T-helper 1 cell (primary cell): ENCODE results near the gene CCDC171.
"Not testable (repeated sequence)": the region's sequence is repeated elsewhere in the genome, so short reads cannot be mapped to it uniquely, and the experiment has no call there.

ENCODE experiments used
- DNase-seq, 5 donors: peaks; one replicate each; pipeline ENCODE4 v3.0.0-alpha.2; 2012 to 2020
- total RNA-seq, 4 donors: gene quantifications; one replicate each; lab custom pipeline; 2026; lab: John Stamatoyannopoulos, UW

The CCDC171 gene
- 2.8 to 4.6 (median 3.6) reads per million in 4 donors for total RNA-seq

GRCh38 chr9:15552636-15553527, at the start of gene CCDC171:
TSS of gene CCDC171 (plus strand) at chr9:15553043. CDS start at chr9:15564089, 11,046 bp downstream.
- peak; percentile 75 to 91 (median 76) for DNase-seq

- no peak for DNase-seq
Measured at GRCh38 chr9:15505921-15506320, 46.9 kb upstream of the CCDC171 start.

- DNase-seq = peak; percentile 49 to 71 (median 55)
Measured at GRCh38 chr9:15509931-15510788, 42.7 kb upstream of the CCDC171 start.

- DNase-seq = peak; percentile 72 to 93 (median 80)
Measured at GRCh38 chr9:15510789-15511575, 41.9 kb upstream of the CCDC171 start, which contains the start of gene PSIP1. TSS of gene PSIP1 (minus strand) at chr9:15510970. CDS start at chr9:15510188, 782 bp downstream.

GRCh38 chr9:15512204-15512603, 40.6 kb upstream of the CCDC171 start:
- no peak for DNase-seq

- no peak for DNase-seq
Measured at GRCh38 chr9:15512889-15513288, 40.0 kb upstream of the CCDC171 start.

GRCh38 chr9:15513335-15513734, 39.5 kb upstream of the CCDC171 start:
- peak in 1 of 5 donors; percentile 11 for DNase-seq

- no peak for DNase-seq
Measured at GRCh38 chr9:15519831-15520230, 33.0 kb upstream of the CCDC171 start.

GRCh38 chr9:15521254-15521653, 31.6 kb upstream of the CCDC171 start:
- DNase-seq = no peak

- DNase-seq = no peak
Measured at GRCh38 chr9:15522130-15522755, 30.6 kb upstream of the CCDC171 start.

GRCh38 chr9:15524845-15525455, 27.9 kb upstream of the CCDC171 start:
- no peak for DNase-seq

GRCh38 chr9:15525958-15526357, 26.9 kb upstream of the CCDC171 start:
- DNase-seq = no peak

- not testable (repeated sequence) for DNase-seq
Measured at GRCh38 chr9:15527035-15527434, 25.8 kb upstream of the CCDC171 start.

GRCh38 chr9:15529566-15530324, 23.1 kb upstream of the CCDC171 start:
- DNase-seq = no peak

- DNase-seq = peak in 1 of 5 donors; percentile 24
Measured at GRCh38 chr9:15531380-15531779, 21.5 kb upstream of the CCDC171 start.

- DNase-seq = no peak
Measured at GRCh38 chr9:15541872-15542271, 11.0 kb upstream of the CCDC171 start.

GRCh38 chr9:15542624-15543023, 10.2 kb upstream of the CCDC171 start:
- DNase-seq = no peak

GRCh38 chr9:15543047-15543813, 9.6 kb upstream of the CCDC171 start:
- DNase-seq = no peak

GRCh38 chr9:15549611-15550010, 3.2 kb upstream of the CCDC171 start:
- no peak for DNase-seq

GRCh38 chr9:15553528-15553898, 670 bp downstream of the CCDC171 start:
- DNase-seq = no peak
